Erythroblast (primary cell): ENCODE results near the gene WDFY1.

Experiments used
- GATA1 ChIP-seq: IDR thresholded peaks from 2 replicates; pipeline ENCODE4 v1.6.1; 2011; ENCODE audit warnings: low read depth, mild to moderate bottlenecking, control low read depth, low read length, moderate library complexity
- POLR2A ChIP-seq: IDR thresholded peaks from 2 replicates; pipeline ENCODE4 v1.6.1; 2011; ENCODE audit warnings: mild to moderate bottlenecking, low read length

DNA sequence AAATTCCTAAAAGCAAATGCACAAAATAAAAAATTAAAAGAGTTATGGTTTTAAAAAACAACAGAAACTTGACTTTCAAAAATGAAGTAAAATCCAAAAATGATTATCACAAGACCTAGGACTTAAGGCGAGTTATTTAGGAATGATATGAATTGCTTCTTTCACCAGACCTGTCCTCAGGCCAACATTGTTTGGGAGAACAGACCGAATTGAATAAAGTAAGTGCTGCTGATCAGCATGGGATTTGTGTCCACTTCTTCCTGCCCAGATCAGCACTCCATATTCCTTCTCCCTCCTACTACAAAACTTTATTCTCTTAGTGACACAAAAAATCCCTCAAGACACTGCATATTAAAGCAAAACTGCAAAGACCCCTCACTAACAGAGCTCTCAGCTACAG, 39.1 kb downstream of the WDFY1 start:
- TF ChIP-seq POLR2A (no peak), GATA1 (no peak)
